GM21825 (cell line): ENCODE results near the gene FXYD5.
"Not testable (repeated sequence)": the region's sequence is repeated elsewhere in the genome, so short reads cannot be mapped to it uniquely, and the experiment has no call there.

Experiments
- ATAC-seq: cut with Tn5 transposase; IDR thresholded peaks from one replicate; pipeline ENCODE4 v1.9.1; 2021; ENCODE audit warnings: mild to moderate bottlenecking, moderate library complexity; ENCODE audit not compliant: unreplicated experiment

The FXYD5 gene

GRCh38 chr19:35177377-35178274, 23.1 kb downstream of the FXYD5 start:
- ATAC-seq: no peak

- ATAC-seq: no peak
Measured at GRCh38 chr19:35178701-35179100, 24.2 kb downstream of the FXYD5 start.

DNA sequence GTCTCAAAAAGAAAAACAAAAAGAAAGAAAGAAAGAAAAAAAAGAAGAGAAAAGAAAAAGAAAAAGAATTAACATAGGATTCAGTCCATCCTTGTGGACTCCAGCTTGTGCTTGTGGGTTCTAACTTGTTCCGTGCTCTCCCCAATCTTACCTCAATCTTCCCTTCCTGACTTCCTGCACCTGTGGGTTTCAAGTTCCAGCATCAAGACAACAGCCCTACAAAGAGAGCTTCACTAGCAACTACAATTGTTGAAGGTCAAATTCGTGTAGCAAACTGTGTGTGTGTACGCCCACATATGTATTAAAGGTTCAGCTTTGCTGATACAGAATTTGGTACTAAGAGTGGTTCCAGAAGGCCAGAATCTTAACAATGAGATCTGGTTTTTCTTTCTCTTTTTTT, 25.3 kb downstream of the FXYD5 start:
- ATAC-seq: no peak

DNA sequence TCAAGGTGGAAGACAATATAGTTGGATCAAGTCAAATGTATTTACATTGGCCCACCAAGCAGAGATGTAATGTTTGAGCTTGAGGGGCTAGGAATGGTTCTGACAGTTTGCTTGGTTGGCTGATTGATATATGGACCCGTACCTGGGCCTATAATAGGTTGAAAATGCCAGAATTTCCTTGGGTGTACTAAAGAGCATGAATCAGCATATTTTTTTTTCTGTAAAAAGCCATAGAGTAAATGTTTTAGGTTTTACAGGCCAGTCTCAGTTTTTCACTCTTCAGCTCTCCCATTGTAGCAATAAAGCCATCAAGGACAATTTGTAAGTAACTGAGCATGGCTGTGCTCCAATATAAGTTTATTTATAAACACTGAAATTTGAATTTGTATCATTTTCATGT, 26.9 kb downstream of the FXYD5 start:
- no peak for ATAC-seq

DNA sequence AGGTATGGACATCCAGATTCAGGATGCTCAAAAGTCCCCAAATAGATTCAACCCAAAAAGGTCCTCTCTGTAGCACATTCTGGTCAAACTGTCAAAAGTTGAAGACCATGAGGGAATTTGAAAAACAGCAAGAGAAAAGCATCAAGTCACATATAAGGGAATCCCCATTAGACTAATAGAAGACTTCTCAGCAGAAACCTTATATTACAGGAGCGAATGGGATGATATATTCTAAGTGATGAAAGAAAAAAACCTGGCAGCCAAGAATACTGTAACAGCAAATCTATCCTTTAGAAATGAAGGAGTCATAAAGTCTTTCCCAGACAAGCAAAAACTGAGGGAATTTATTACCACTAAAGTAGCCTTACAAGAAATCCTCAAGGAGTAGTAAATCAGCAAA, 29.7 kb downstream of the FXYD5 start:
- ATAC-seq: no peak

DNA sequence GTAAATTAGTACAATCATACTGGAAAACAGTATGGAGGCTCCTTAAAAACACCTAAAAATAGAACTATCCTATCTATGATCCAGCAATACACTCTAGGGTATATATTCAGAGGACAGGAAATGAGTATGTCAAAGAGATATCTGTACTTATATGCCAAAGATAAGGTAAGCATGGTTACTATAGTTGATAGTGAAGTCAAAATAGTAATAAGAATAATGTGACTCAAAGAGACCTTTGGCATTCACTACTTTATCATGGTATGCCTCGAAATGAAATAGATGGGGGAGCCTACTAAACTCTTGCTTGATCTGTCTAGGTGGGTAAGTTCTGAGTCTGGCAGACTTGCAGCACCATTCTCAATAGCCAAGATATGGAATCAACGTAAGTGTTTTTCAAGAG, 30.3 kb downstream of the FXYD5 start:
- no peak for ATAC-seq

DNA sequence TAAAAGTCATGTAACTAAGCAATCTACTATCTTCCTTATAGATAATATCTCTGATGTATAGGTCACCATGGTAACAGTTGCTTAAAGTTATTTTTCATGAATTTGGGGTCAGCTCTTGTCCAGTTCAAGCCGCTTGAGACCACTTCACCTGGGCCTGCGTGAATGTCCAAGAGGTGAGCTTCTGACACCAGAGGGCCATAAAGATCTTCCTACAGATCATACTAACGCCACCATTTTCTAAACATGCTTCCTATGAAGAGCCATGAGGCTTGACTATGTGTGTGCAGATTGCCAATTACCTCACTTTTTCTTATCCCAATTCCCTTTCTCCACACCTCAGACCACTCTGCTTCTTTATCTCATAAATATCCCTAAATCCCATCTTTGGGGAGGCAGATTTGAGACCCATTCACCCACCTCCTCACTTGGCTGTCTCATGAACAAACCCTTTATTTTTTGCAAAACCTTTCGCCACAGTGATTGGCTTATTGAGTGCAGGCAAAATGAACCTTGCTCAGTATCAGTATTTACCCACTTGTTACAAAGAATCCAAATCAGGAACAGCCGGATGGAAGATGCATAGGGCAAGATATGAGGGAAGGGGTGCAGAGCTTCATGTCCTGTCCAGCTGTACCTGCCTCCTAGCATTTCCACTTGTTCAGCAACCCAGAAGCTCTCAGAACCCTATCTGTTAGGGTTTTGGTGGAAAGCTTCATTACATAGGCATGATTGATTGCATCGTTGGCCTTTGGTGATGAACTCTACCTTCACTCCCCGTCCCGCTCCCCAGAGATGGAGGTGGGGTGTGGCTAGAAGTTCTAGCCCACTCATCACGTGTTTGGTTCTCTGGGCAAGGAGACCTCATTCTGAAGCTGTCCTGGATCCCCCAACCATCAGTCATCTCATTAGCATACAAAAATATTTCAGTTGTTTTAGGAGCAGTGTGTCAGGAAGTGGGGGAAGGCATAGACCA, 39.8 kb downstream of the FXYD5 start:
- no peak for ATAC-seq

GRCh38 chr19:35195830-35196229, 41.3 kb downstream of the FXYD5 start:
- no peak for ATAC-seq

GRCh38 chr19:35196861-35197260, 42.3 kb downstream of the FXYD5 start:
- not testable (repeated sequence) for ATAC-seq

GRCh38 chr19:35199481-35199880, 44.9 kb downstream of the FXYD5 start:
- ATAC-seq: no peak

DNA sequence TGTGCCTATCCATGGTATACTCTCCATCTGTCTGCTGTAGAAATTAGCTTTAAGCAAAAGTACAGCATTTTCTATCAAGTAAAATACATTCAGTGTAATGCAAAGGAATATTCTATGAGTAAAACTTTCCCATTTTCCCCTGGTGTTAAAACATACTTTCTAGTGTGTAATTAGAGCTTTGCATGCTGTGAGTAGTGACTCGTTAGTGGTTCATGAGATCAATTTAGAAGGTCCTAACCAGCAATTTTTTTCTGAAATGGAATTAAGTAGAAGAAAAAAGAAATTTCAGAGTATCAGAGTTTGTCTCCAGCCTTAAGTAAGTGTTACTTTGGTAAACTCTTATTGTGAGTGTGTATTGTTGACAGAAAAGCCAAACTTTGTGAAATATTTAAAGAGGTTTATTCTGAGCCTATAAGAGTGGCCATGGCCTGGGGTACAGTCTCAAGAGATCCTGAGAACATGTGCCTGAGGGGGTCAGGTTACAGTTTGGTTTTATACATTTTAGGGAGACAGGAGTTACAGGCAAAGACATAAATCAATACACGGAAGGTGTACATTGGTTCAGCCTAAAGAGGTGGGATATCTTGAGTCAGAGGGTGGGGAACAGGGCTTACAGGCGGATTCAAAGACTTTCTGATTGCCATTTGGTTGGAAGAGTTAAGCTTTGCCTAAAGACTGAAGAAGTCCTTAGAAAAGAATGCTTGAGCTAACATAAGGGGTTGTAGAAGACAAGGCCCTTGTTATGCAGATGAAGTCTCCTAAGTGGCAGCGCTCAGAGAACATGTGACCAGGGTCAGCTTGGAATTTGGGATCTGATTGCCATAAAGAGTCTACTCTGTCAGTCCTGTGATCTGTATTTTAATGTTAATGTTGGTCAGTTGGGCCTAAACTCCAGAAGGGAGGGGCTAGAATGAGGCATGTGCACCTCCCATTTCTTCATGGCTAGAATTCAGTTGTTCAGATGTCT, 48.5 kb downstream of the FXYD5 start:
- ATAC-seq: no peak

- ATAC-seq: peak; percentile 72
Measured at GRCh38 chr19:35204799-35205732, 50.5 kb downstream of the FXYD5 start.

GRCh38 chr19:35205733-35206323, 51.3 kb downstream of the FXYD5 start:
- ATAC-seq: no peak

- ATAC-seq: no peak
Measured at GRCh38 chr19:35206379-35206778, 51.8 kb downstream of the FXYD5 start.

GRCh38 chr19:35206855-35207254, 52.3 kb downstream of the FXYD5 start:
- no peak for ATAC-seq

DNA sequence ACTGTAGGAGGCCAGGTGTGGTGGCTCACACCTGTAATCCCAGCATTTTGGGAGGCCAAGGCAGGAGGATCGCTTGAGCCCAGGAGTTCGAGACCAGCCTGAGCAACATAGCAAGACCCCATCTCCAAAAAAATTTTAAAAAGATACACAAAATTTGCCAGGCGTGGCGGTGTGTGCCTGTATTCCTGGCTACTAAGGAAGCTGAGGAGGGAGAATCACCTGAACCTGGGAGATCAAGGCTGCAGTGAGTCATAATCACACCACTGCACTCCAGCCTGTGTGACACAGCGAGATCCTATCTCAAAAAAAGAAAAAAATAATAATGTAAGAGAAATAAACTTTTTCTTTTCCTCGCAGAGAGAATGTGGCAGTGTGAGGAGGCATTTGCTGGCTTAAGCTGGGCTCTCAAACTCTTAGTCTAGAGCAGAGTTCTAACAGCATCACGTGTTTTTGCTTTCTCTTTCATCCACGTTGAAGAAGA, 52.9 kb downstream of the FXYD5 start:
- no peak for ATAC-seq

GRCh38 chr19:35208121-35208520, 53.6 kb downstream of the FXYD5 start:
- no peak for ATAC-seq

- no peak for ATAC-seq
Measured at GRCh38 chr19:35209646-35210045, 55.1 kb downstream of the FXYD5 start.
